GM23338 (cell line): ENCODE results near the gene ZBTB12.

Source experiments
- CREB1 ChIP-seq: fragments of 250-450 bp; sonication (Bioruptor Pico); IDR thresholded peaks from 2 replicates; pipeline ENCODE4 v1.5.0; 2020; ENCODE audit warnings: low read depth, mild to moderate bottlenecking, moderate library complexity
- EZH2 ChIP-seq: fragments of 200-600 bp; sonication (generic); IDR thresholded peaks from one replicate; pipeline ENCODE4 v1.8.0; 2017; ENCODE audit warnings: antibody characterized with exemption, mild to moderate bottlenecking, low read depth; ENCODE audit not compliant: unreplicated experiment
- JUNB ChIP-seq: IDR thresholded peaks from one replicate; pipeline ENCODE4 v1.6.1; 2016; ENCODE audit warnings: antibody characterized with exemption; ENCODE audit not compliant: unreplicated experiment
- POLR2AphosphoS5 ChIP-seq: IDR thresholded peaks from 2 replicates; pipeline ENCODE4 v1.6.1; 2016; ENCODE audit warnings: antibody characterized with exemption, low read depth
- ZNF331 ChIP-seq: fragments of 250-450 bp; sonication (Bioruptor Pico); IDR thresholded peaks from 2 replicates; pipeline ENCODE4 v1.5.0; 2020; ENCODE audit warnings: low read depth, mild to moderate bottlenecking, moderate library complexity
- TF ChIP-seq, protein P1 (sequence below), 2 experiments: fragments of 200-600 bp in 1 of 2; sonication (generic) in 1 of 2; conservative IDR thresholded peaks; 2 replicates each; pipeline versions ENCODE4 v1.5.1 to v1.6.1; 2016 to 2017; ENCODE audit warnings: antibody characterized with exemption in 2 of 2, low read depth in 2 of 2, mild to moderate bottlenecking in 2 of 2, moderate library complexity in 1 of 2
- TF ChIP-seq, protein P2 (sequence below): IDR thresholded peaks from one replicate; pipeline ENCODE4 v1.6.1; 2018; ENCODE audit warnings: antibody characterized with exemption; ENCODE audit not compliant: unreplicated experiment

- TF ChIP-seq, protein P1, sequence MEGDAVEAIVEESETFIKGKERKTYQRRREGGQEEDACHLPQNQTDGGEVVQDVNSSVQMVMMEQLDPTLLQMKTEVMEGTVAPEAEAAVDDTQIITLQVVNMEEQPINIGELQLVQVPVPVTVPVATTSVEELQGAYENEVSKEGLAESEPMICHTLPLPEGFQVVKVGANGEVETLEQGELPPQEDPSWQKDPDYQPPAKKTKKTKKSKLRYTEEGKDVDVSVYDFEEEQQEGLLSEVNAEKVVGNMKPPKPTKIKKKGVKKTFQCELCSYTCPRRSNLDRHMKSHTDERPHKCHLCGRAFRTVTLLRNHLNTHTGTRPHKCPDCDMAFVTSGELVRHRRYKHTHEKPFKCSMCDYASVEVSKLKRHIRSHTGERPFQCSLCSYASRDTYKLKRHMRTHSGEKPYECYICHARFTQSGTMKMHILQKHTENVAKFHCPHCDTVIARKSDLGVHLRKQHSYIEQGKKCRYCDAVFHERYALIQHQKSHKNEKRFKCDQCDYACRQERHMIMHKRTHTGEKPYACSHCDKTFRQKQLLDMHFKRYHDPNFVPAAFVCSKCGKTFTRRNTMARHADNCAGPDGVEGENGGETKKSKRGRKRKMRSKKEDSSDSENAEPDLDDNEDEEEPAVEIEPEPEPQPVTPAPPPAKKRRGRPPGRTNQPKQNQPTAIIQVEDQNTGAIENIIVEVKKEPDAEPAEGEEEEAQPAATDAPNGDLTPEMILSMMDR (conservative IDR thresholded peaks at IDR 0.05; ENCODE audit: low read depth in 2 of 2): no peak
- TF ChIP-seq EZH2: no peak
- TF ChIP-seq POLR2AphosphoS5: no peak
- TF ChIP-seq ZNF331 (CRISPR knock-in tag): no peak
- TF ChIP-seq CREB1: no peak
- TF ChIP-seq, protein P2, sequence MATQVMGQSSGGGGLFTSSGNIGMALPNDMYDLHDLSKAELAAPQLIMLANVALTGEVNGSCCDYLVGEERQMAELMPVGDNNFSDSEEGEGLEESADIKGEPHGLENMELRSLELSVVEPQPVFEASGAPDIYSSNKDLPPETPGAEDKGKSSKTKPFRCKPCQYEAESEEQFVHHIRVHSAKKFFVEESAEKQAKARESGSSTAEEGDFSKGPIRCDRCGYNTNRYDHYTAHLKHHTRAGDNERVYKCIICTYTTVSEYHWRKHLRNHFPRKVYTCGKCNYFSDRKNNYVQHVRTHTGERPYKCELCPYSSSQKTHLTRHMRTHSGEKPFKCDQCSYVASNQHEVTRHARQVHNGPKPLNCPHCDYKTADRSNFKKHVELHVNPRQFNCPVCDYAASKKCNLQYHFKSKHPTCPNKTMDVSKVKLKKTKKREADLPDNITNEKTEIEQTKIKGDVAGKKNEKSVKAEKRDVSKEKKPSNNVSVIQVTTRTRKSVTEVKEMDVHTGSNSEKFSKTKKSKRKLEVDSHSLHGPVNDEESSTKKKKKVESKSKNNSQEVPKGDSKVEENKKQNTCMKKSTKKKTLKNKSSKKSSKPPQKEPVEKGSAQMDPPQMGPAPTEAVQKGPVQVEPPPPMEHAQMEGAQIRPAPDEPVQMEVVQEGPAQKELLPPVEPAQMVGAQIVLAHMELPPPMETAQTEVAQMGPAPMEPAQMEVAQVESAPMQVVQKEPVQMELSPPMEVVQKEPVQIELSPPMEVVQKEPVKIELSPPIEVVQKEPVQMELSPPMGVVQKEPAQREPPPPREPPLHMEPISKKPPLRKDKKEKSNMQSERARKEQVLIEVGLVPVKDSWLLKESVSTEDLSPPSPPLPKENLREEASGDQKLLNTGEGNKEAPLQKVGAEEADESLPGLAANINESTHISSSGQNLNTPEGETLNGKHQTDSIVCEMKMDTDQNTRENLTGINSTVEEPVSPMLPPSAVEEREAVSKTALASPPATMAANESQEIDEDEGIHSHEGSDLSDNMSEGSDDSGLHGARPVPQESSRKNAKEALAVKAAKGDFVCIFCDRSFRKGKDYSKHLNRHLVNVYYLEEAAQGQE: no peak
- no peak for TF ChIP-seq JUNB
These were observed 41.9 kb upstream of the ZBTB12 start for GRCh38 chr6:31943742-31944141.
